Measurements from ENCODE around the gene NLGN1.

- TF ChIP-seq EP300 (IDR thresholded peaks at IDR 0.05; ENCODE audit: low read length) = no peak
- TF ChIP-seq SMARCB1 (IDR thresholded peaks at IDR 0.05; ENCODE audit: insufficient read length, low read depth) = no peak
- TF ChIP-seq CTCF (IDR thresholded peaks at IDR 0.05 in 2 of 3, conservative IDR thresholded peaks at IDR 0.05 in 1 of 3; ENCODE audit: insufficient read depth in 2 of 3, low read depth in 1 of 3, low read length in 3 of 3) = no peak
Observed at GRCh38 chr3:173734895-173735294, 337.4 kb downstream of the NLGN1 start.
